ENCODE data around the gene TTC33.

TTC33 gene

DNA sequence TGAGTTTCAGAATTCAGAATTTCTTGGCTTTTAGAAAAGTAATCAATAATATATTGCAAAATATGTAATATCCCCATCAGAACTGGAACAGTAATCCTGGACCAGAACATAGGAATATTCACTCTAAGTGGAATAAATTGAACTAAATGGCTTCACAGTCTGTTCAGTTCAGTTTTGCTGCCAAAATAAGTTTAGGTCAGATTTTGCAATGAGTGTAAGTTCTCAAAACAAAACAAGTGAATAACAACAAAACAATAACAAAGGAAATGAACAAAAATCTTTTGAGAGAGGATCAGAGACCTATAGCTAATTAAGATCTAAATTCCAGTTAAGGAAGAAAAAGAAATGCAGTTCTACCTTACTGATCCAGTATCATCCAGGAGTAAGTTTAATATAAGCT lies 66.8 kb downstream of the TTC33 start:
- Histone ChIP-seq H3K9ac (ENCODE audit: low read length) (no peak overlapping the region), H3K9me3 (ENCODE audit: insufficient read depth, low read length) (no peaks in the 10 kb centered on the region), H3F3A (ENCODE audit: insufficient read depth) (no peaks in the 10 kb centered on the region), H3K27me3 (ENCODE audit: low read length) (no peaks in the 10 kb centered on the region), H3K9me2 (replicated peaks; ENCODE audit: insufficient read depth, low read length) (no peaks in the 10 kb centered on the region), H3K79me2 (ENCODE audit: insufficient read depth, low read length) (no peaks in the 10 kb centered on the region), H3K4me3 (ENCODE audit: insufficient read depth, low read length, poor library complexity, severe bottlenecking) (no peak overlapping the region), H3K36me3 (ENCODE audit: low read length) (no peaks in the 10 kb centered on the region), H3K27ac (ENCODE audit: low read depth, low read length) (no peak overlapping the region), H2AFZ (ENCODE audit: low read depth, low read length, severe bottlenecking) (no peak overlapping the region), H4K20me1 (ENCODE audit: low read depth, low read length) (no peaks in the 10 kb centered on the region), H3K4me2 (ENCODE audit: low read depth, low read length, poor library complexity, severe bottlenecking) (no peak overlapping the region)
- no peak for TF ChIP-seq EZH2phosphoT487 (conservative IDR thresholded peaks at IDR 0.05; ENCODE audit: low read length)
- TF ChIP-seq, protein P1, sequence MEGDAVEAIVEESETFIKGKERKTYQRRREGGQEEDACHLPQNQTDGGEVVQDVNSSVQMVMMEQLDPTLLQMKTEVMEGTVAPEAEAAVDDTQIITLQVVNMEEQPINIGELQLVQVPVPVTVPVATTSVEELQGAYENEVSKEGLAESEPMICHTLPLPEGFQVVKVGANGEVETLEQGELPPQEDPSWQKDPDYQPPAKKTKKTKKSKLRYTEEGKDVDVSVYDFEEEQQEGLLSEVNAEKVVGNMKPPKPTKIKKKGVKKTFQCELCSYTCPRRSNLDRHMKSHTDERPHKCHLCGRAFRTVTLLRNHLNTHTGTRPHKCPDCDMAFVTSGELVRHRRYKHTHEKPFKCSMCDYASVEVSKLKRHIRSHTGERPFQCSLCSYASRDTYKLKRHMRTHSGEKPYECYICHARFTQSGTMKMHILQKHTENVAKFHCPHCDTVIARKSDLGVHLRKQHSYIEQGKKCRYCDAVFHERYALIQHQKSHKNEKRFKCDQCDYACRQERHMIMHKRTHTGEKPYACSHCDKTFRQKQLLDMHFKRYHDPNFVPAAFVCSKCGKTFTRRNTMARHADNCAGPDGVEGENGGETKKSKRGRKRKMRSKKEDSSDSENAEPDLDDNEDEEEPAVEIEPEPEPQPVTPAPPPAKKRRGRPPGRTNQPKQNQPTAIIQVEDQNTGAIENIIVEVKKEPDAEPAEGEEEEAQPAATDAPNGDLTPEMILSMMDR (IDR thresholded peaks at IDR 0.05; ENCODE audit: insufficient read depth, low read length, poor library complexity, severe bottlenecking): no peak

DNA sequence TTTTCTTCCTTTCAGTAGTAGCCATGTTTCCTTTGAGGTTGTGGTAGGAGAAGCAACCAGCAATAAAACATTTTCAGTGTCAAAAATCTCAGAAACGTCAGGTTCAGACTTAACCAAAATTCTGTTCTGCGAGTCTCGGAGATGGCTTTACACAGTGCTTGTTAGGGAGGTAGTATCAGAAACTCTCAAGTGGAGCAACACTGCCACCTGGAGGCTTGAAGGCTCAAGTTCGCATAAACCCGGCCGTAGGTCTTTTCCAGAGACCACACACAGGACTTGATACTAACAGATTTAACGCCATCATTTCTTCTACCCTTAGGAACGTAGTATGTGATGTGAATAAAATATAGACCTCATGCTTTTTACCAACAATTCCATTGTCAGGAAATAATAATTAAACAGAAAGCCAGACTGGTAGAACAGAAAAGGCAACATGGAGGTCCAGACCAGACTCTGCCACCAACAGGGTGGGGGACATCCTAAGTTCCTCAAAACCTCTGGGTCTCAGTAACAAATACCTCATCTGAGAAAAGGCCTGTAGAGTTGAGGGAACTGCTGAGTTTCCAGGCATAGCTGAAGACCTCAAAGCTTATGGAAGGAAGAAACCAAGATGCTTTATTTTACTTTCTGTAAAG lies 67.5 kb downstream of the TTC33 start:
- Histone ChIP-seq H3K27me3 (ENCODE audit: low read length) (no peaks in the 10 kb centered on the region), H3F3A (ENCODE audit: insufficient read depth) (no peaks in the 10 kb centered on the region), H3K27ac (ENCODE audit: low read depth, low read length) (no peak overlapping the region), H2AFZ (ENCODE audit: low read depth, low read length, severe bottlenecking) (no peak overlapping the region), H3K9me2 (replicated peaks; ENCODE audit: insufficient read depth, low read length) (no peaks in the 10 kb centered on the region), H3K36me3 (ENCODE audit: low read length) (no peaks in the 10 kb centered on the region), H3K9me3 (ENCODE audit: insufficient read depth, low read length) (no peaks in the 10 kb centered on the region), H3K4me2 (ENCODE audit: low read depth, low read length, poor library complexity, severe bottlenecking) (no peak overlapping the region), H3K9ac (ENCODE audit: low read length) (no peak overlapping the region), H4K20me1 (ENCODE audit: low read depth, low read length) (no peaks in the 10 kb centered on the region), H3K79me2 (ENCODE audit: insufficient read depth, low read length) (no peaks in the 10 kb centered on the region), H3K4me3 (ENCODE audit: insufficient read depth, low read length, poor library complexity, severe bottlenecking) (no peak overlapping the region)
- TF ChIP-seq EZH2phosphoT487 (conservative IDR thresholded peaks at IDR 0.05; ENCODE audit: low read length): no peak
- TF ChIP-seq, protein P1 (IDR thresholded peaks at IDR 0.05; ENCODE audit: insufficient read depth, low read length, poor library complexity, severe bottlenecking): peak; percentile 62

DNA sequence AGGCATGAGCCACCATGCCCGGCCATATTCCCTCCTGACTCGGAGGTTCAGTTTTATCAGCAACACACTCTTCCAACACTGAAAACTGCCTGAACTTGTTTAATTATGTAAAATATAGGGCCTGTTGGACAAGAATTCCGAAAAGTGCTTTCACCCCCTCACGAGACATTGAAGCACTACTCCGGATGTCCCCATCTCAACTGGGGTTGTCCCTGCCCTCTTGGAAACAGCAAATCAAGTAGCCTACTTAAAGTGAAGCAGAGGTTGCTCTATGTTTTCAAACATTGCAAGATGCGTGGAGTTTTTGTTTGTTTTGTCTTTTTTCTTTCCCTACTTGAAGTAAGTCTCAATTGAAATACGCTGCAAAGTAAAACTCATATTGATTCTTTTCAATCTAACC lies 68.4 kb downstream of the TTC33 start:
- Histone ChIP-seq H3K27ac (ENCODE audit: low read depth, low read length) (no peak overlapping the region), H3K9me3 (ENCODE audit: insufficient read depth, low read length) (no peaks in the 10 kb centered on the region), H3K79me2 (ENCODE audit: insufficient read depth, low read length) (no peaks in the 10 kb centered on the region), H3K9ac (ENCODE audit: low read length) (no peak overlapping the region), H3K4me3 (ENCODE audit: insufficient read depth, low read length, poor library complexity, severe bottlenecking) (no peak overlapping the region), H3K36me3 (ENCODE audit: low read length) (no peaks in the 10 kb centered on the region), H2AFZ (ENCODE audit: low read depth, low read length, severe bottlenecking) (no peak overlapping the region), H3F3A (ENCODE audit: insufficient read depth) (peaks cover 4% of the 10 kb centered on the region; the same call in 1 of the 2 replicates), H3K27me3 (ENCODE audit: low read length) (no peaks in the 10 kb centered on the region), H3K9me2 (replicated peaks; ENCODE audit: insufficient read depth, low read length) (no peaks in the 10 kb centered on the region), H3K4me2 (ENCODE audit: low read depth, low read length, poor library complexity, severe bottlenecking) (no peak overlapping the region), H4K20me1 (ENCODE audit: low read depth, low read length) (no peaks in the 10 kb centered on the region)
- TF ChIP-seq, protein P1 (IDR thresholded peaks at IDR 0.05; ENCODE audit: insufficient read depth, low read length, poor library complexity, severe bottlenecking): no peak

All from SU-DHL-6 (cell line).